Inflammatory macrophage (primary cell): ENCODE results near the gene BAIAP3.

ENCODE experiments used
- DNase-seq, 2 donors: peaks; one replicate each; pipeline ENCODE4 v3.0.0-alpha.2; 2020 to 2022

Gene BAIAP3

DNA sequence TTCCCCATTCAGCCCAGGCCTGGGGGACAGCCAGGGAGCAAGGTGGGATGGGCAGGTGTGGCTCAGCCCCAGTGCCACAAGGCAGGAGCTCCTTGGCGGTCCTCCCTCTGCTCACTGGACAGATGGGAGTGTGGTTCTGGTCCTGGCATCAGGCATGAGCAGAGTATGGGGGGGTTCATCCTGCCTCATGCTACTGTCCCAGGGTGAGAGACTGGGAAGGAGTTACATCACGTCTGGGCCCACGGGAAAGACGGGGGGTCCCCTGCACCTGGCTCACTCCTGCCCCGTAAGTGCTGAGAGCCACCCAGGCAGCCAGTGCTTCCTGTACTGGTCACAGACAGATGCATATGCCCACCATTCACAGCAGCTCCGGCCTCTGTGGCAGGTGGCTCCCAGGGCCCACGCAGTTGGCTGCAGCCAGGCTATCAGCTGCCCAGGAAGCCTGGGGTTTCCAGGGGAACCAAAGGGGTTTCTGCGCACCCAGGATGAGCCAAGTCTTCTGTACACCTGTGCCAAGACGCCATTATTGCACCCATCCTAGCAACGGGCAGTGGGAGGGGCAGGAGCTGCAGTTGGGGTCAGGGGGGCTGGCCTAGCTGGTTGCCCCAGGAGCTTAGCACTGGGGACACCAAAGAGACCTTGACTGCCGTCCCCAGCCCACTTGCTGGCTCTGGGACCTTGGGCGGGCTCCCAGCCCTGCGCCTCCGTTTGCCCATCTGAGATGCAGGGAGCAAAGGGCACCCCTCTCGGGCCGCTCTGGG is 1.9 kb downstream of the BAIAP3 start:
- no peak for DNase-seq

DNA sequence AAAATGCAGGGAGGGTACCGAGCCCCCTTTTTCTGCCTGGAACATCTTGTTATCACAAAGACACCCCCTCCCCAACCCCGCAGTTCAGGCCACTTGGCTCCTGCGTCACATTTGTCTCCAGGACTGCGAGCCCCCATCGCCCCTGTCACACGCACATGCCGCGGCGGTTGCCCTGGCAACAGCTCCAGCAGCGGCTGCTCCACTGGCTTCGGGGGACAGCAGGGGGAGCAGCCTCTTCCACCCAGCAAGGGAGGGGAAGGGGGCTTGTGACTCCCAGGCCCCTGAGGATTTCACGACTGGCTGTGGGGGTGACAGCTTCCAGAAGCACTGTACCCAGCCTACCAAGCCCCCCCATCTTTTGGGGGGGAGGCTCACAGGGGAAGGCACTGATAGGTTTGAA is 2.6 kb downstream of the BAIAP3 start:
- no peak for DNase-seq

DNA sequence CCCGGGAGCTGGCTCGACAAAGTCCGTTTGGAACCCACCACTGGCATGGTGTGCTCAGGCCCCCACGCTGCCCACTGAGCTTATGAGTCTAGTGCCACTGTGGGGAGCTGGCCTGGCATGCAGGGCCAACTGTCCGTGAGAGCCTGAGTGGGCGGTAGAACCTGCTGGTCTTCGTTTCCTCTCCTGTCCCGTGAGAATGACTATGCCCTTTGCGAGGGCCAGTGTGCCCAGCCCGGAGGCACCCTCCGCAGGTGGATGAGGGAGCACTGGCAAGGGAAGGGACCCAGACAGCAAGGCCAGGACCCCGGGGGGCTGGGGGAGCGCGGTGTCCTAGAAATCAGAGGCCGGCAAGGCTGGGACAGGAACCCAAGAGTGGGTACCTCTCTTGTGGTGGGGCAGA is 3.2 kb downstream of the BAIAP3 start:
- DNase-seq = peak in 1 of 2 donors; percentile 23

- no peak for DNase-seq
Observed at GRCh38 chr16:1337486-1337885, 4.0 kb downstream of the BAIAP3 start.

- no peak for DNase-seq
Observed at GRCh38 chr16:1338119-1338730, 4.8 kb downstream of the BAIAP3 start.

GRCh38 chr16:1338855-1339675 is 5.6 kb downstream of the BAIAP3 start:
- no peak for DNase-seq

DNA sequence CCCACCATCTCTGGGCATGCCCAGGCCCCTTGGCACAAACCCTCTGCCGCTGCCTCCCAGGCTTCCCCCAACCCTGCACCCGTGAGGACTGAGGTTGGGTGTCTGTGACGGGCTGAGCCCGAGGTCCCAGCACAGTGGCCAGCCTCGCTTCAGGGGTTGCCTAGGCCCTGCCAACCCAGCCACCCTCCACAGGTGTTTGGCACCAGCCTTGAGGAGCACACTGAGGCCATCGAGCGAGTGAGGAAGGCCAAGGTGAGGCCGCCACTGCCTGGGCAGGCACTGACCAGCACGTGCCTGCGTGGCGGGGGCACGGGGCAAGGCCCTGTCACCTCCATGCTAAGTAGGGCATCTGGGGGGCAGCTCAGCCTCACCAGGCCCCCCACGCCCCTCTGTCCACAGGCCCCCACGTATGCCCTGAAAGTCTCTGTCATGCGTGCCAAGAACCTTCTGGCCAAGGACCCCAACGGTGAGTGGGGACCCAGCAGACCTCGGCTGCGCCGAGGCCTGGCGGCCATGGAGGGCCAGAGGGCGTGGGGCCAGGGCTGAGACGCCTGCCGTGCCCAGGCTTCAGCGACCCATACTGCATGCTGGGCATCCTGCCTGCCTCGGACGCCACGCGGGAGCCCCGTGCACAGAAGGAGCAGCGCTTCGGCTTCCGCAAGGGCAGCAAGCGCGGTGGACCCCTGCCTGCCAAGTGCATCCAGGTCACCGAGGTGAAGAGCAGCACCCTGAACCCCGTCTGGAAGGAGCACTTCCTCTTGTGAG is 7.5 kb downstream of the BAIAP3 start:
- DNase-seq = no peak

DNA sequence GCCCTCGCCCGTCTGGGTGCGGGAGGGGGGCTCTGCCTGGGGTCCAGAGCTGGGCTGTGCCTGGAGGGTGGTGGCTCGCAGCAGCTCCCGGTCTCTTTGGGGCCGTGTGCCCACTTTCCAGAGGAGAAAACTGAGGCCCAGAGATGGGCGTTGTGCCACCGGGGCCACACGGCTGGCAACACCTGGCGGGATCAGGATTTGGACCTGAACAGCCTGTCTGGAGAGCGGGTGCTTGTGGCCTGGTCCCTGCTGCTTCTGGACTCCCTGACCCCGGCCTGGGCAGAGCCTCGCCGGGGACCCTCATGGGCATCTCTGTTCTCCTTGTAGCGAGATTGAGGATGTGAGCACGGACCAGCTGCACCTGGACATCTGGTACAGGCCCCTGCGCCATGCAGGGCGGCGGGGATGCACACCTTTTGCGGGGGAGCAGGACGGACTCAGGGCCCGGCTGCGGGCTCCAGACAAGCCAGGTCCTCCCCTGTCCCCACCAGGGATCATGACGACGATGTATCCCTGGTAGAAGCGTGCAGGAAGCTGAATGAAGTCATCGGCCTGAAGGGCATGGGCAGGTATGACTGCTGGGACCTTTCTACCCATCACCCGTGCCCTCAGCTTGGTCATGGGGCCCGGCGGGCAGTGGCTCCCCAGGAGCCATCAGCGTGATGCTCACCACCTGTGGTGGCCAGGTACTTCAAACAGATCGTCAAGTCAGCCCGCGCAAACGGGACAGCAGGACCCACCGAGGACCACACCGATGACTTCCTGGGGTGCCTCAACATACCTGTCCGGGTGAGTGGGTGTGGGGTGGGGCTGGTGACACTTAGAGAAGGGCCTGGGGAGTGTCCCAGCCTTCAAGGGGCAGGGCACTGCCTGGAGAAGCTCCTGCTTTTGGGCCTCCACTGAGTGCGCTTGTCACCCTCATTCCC is 8.3 kb downstream of the BAIAP3 start:
- DNase-seq = no peak

DNA sequence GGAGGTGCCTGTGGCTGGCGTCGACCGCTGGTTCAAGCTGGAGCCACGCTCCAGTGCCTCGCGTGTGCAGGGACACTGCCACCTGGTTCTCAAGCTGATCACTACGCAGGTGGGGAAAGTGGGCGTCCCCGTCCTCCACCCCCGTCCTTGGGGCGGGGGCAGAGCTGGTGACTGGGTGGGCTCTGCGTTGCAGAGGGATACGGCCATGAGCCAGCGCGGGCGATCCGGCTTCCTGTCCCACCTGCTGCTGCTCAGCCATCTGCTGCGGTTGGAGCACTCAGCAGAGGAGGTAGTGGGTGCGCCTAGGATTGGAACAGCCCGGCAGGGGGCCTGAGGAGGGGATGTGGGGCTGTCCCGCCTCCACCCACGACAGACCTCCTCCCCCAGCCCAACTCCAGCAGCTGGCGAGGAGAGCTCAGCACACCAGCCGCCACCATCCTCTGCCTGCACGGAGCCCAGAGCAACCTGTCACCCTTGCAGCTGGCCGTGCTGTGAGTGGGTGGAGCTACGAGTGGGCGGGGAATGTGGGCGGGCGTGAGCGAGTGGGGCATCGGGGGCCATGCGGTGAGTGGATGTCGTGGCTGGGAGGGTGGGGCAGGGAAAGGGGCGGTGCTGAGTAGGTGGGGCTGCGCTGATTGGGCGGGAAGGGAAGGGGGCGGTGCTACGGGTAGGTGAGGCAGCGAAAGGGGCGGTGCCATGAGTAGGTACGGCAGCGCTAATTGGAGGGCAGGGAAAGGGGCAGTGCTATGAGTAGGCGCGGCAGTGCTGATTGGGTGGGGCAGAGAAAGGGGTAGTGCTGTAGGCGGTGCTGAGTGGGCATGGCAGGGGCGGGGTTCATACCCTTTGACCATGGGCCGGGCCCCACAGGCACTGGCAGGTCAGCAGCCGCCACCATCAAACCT is 9.3 kb downstream of the BAIAP3 start:
- DNase-seq = peak; percentile 88 to 95

DNA sequence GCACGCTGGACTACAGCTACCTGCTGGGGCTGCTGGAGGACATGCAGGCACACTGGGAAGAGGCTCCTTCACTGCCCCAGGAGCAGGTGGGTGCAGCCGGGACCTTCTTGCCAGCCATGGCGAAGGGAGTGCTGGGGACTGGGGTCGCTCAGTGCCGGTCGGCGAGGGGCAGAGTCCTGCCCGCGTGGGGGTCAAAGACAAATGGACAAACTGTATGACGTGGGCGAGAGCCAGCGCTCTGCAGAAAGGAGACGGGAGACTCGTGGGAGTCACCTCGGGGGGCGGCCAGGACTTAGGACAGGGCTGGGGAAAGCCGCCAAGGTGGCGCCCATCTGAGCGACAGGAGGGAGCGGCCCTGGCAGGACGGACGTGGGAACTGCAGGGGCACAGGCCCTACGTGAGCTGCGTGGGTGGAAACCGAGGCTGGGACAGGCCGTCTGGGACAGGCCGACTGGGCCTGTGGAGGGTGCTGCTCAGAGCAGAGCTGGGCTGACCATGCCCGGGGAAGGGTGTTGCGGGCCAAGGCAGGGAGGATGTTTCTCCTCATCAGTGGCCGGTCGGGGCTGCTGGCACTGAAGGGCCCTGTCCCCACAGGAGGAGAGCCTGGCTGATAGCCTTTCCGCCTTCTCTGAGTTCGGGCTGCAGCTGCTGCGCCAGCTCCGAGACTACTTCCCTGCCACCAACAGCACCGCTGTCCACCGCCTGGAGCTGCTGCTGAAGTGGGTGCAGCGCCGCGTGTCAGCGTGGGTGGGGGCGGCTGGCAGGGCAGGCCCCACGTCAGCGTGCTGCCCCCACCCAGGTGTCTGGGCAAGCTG is 10.2 kb downstream of the BAIAP3 start:
- no peak for DNase-seq

DNA sequence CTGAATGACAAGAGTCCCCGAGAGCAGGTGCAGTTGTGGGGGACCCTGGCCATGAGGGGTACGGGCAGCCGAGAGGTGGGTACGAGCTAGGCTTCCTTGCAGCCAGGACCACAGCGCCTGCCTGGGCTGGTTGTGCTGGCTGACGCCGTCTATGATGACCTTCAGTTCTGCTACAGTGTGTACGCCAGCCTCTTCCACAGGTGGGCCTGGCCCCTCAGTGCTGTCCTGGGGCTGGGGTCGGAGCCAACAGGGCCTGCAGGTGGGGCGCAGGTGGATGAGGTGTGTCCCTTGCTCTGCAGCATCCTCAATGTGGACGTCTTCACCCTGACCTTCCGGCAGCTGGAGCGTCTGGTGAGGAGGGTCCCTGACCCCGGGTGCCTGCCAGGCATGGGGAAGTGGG is 11.1 kb downstream of the BAIAP3 start:
- DNase-seq = no peak

DNA sequence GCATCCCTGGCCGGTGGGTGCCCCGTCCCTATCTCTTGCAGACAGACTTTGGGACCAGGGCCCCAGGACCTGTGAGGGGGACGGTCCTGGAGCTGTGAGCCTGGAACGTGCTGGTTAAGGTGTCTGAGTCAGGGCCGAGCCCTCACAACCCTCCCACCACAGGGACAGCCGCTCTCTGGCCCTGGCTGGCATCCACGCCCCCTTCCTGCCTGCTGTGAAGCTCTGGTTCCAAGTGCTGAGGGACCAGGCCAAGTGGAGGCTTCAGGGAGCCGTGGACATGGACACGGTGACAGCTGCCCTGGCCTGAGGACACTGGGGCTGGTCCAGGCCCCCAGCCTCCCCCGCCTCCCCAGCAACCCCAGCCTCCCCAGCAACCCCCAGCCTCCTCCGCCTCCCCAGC is 11.6 kb downstream of the BAIAP3 start:
- no peak for DNase-seq

DNA sequence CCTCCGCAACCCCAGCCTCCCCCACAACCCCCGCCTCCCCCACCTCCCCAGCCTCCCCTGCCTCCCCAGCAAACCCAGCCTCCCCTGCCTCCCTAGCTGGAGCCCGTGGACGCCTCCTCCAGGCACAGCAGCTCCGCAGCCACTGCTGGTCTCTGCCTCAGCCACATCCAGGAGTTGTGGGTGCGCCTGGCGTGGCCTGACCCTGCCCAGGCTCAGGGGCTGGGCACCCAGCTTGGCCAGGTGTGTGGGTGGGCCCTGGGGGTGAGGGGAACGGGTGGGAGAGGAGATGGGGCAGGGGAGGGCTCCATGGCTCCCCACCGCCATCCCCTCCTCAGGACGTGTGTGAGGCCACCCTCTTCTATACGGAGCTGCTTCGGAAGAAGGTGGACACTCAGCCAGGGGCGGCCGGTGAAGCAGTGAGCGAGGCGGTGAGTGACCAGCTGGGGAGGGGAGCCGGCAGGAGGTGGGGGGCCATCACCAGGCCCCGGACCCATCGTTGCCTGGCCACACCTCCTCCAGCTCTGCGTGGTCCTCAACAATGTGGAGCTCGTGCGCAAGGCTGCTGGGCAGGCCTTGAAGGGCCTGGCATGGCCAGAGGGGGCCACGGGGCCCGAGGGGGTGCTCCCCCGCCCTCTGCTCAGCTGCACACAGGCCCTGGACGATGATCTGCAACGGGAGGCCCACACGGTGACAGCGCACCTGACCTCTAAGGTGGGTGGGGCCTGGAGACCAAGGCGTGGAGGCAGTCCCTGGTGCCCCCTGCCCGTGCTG is 12.4 kb downstream of the BAIAP3 start:
- no peak for DNase-seq

GRCh38 chr16:1346422-1347285 is 13.2 kb downstream of the BAIAP3 start:
- no peak for DNase-seq

DNA sequence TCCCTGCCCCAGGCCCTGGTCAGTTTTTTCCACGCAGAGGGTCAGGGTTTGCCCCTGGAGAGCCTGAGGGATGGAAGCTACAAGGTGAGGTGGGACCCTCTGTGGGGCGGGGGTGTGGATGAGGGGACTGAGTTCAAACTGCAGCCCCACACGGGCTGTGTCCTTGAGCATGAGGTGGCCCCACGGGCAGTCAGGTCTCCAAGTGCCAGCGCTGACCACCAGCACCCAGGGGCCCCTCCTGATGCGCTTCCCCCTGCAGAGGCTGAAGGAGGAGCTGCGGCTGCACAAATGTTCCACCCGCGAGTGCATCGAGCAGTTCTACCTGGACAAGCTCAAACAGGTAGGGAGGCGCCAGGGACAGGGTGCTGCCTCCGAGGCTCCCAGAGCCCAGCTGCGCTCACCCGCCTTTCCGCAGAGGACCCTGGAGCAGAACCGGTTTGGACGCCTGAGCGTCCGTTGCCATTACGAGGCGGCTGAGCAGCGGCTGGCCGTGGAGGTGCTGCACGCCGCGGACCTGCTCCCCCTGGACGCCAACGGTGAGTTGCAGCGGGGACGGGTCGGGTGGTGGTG is 13.9 kb downstream of the BAIAP3 start:
- no peak for DNase-seq

GRCh38 chr16:1347962-1348361 is 14.5 kb downstream of the BAIAP3 start:
- no peak for DNase-seq

GRCh38 chr16:1348441-1348840 is 15.0 kb downstream of the BAIAP3 start:
- no peak for DNase-seq

- DNase-seq = no peak
Observed at GRCh38 chr16:1348926-1349325, 15.5 kb downstream of the BAIAP3 start.
